WI38 (cell line): ENCODE results near the gene GPSM1.

ENCODE experiments used
- H3K4me3 ChIP-seq: 2 replicates; pipeline ENCODE4 v1.5.1; 2011; ENCODE audit warnings: low read depth, mild to moderate bottlenecking, control low read depth, low read length
- TF ChIP-seq, protein P1 (sequence below): IDR thresholded peaks from 2 replicates; pipeline ENCODE4 v1.5.1; 2012; ENCODE audit warnings: low read depth, mild to moderate bottlenecking, control low read depth, low read length

The GPSM1 gene

DNA sequence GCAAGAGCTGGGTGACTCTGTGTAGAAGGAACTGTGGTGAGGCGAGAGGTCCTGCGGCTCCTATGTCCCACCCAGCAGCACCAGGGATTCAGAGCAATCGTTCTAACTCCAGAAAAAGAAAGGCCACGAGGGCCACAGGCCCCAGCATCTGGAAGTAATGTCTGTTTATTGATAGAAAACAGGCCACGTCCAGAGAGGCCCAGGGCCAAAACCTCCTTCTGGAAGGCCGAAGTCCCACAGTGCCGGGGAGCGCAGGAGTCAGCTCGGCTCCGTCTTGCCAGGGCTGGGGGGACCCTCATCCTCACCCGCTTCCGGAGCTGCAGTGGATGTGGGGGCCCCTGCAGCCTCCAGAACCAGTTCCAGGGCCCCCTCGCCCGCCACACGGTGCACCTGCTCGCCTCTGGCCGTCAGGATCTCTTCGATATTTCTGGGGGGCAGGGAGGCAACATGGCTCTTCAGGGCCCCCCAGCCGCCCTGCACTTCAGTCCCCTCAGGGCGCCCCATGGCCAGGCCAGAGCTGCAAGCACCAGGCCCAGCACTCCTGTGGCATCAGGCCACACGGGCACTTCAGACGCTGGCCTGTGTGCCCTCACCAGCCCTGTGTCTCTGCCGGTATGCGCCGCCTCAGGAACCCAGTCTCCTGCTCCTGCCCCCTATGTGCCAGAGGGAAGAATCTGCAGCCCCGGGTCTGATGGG lies 34.6 kb downstream of the GPSM1 start:
- TF ChIP-seq, protein P1, sequence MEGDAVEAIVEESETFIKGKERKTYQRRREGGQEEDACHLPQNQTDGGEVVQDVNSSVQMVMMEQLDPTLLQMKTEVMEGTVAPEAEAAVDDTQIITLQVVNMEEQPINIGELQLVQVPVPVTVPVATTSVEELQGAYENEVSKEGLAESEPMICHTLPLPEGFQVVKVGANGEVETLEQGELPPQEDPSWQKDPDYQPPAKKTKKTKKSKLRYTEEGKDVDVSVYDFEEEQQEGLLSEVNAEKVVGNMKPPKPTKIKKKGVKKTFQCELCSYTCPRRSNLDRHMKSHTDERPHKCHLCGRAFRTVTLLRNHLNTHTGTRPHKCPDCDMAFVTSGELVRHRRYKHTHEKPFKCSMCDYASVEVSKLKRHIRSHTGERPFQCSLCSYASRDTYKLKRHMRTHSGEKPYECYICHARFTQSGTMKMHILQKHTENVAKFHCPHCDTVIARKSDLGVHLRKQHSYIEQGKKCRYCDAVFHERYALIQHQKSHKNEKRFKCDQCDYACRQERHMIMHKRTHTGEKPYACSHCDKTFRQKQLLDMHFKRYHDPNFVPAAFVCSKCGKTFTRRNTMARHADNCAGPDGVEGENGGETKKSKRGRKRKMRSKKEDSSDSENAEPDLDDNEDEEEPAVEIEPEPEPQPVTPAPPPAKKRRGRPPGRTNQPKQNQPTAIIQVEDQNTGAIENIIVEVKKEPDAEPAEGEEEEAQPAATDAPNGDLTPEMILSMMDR: no peak

DNA sequence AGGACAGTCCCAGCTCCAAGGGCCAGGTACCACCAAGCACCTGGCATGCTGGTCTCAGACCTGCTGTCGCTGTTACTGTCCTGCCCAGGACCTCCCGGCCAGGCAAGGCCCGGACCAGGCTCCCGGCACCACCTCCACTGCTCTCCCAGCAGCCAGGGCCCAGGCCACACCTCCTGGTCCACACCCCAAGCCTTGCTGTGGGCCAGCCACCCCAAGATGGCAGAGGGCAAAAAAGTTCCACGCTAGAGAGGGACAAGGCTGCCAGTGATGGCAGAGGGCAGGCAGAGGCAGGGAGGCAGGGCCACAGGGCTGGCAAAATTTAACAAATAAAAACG lies 35.1 kb downstream of the GPSM1 start:
- TF ChIP-seq, protein P1: no peak
- 0 out of 2 replicates have a peak overlapping the region, but pooled peaks have one; percentile 4 for H3K4me3 ChIP-seq

More for the DNA sequence above, 34.6 kb downstream of the GPSM1 start:
- H3K4me3 ChIP-seq: peak overlapping the region; percentile 30

DNA sequence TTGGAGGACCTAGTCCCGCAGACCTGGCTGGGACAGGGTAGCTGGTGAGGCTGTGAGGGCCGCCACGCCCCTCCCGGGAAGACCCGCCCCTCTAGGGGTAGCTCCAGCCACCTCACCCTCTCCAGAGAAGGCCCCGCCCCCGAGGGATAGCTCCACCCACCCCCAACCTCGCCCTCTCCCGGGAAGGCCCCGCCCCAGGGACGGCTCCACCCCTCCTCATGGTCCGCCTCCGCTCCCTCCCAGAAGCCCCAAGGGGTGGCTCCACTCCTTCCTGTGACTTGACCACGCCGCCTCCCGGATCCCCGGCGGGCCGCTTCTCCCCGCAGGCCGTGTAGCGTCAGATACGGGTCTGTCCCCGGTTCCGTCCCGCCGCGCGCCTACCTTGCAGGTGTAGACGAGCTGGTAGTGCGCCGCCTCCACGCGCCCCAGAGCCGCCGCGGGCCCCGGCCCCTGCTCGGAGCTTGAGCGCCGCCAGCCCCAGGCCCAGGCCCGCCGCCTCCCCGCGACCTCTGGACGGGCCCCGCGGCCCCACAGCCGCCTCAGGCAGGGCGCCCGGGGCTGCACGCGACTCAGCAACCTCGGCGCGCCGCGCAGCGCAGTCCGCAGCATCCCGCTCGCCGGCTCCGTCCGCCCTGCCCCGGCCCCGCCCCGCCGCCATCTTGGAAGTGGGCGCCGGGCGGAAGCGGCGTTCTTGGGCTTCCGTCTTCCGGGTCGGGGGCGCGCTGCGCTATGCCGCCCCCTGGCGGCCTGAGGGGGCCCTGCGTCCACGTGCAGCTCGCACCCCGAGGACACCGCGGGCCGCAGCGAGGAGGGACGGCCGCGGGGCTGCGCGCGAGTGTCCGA lies 36.0 kb downstream of the GPSM1 start, which contains the start of gene DNLZ:
TSS of gene DNLZ (minus strand) at position 639 of the 843 bp plus-strand sequence. CDS start at position 609, 30 bp downstream.
- TF ChIP-seq, protein P1: peak; percentile 69
- H3K4me3 ChIP-seq: peak within 1 kb of the TSS; percentile 60

DNA sequence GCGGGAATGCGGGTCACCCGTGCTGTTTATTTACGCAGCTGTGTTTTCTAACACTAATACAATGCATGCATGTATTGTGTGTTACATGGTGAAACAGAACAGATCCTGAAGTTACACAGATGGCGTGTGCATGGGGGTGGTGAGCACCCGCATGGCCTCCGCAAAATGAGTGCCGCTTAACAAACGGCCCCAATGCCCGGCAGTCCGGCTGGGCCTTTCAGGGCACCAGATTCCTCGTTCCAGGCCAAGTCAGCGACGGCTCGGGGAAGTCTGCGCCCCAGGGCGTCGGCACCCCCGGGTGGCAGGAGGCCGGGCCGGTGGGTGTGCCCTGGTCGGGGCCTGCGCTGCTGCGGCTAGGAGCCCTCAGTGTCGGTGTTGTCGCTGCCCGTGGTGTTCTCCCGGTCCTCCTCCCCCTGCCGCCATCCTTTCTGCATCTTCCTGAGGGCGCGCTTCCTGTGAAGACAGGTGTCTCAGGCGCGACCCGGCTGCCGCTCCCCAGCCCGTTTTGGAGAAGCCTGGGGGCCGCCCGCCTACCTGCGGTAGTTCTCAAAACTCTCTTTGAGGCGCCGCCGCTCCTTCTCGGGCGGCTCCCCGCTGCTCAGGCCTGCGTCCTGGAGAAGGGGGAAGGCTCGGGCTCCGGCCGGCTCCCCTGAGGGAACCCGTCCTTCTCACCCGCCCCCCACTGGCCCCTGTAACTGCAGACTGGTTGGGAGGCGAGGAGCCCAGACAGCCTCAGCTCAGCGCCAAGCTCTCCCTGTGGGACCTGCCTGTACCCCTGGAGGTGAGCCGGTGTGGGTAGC lies 36.8 kb downstream of the GPSM1 start:
- TF ChIP-seq, protein P1: no peak

DNA sequence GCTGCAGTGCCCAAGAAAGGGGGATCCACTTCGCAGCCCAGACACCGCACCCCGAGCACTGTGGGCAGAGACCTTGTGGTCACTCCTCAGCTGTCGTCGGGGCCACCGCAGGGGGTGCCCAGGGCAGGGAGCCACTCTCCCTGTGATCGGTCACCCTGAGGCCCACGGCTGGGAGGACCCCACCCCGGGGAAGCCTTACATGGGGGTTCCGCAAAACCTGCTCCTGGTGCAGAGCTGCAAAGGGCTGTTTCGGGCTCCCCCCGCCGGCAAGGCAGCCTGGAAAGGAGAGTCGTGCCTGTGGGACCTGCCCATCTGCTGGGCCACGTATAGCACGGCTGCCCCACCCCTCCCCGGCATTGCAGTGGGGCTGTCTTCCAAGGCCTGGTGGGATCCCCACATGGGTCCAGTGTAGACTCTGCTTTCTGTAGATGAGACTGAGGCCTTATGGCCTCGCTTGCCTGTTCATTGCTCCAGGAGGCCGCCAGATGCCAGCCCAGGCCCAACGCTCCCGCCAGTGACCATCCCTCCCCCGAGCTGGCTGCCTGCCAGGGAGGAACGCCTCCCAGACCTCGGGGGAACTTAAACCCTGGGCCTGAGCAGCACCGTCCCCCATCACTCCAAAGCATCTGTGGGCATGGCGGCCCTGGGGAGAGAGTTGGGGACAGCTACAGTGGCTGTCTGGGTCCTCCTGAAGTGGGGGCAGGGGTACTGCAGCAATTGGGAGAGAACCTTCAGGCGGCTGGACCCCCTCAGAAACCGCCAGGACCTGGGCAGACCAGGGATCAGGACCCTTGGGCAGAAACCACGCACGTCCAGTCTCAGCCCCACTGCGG lies 37.8 kb downstream of the GPSM1 start:
- TF ChIP-seq, protein P1: no peak
- no peak overlapping the region for H3K4me3 ChIP-seq

More for the DNA sequence above, 36.8 kb downstream of the GPSM1 start:
- no peak overlapping the region for H3K4me3 ChIP-seq

DNA sequence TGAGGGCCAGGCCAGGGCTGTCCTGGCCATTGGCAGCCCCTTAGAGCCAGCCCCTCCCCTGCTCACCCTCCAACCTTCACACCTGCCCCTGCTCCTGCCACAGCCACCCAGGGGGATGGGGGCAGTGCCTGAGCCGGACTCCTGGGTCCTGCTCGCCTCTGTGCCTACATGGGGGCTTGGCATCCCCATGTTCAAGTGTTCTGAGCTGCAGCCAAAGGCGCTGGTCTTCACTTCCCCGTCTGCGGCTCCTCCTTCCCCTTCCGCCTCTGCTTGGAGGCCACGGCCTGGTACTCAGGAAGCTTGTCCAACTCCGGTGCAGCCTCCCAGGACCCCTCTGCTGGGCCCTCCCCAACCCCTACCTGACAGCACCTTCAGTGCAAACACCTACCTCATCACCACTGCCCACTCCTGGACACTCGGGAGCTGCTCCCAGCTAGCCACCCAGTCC lies 38.5 kb downstream of the GPSM1 start:
- TF ChIP-seq, protein P1: no peak
- no peak overlapping the region for H3K4me3 ChIP-seq
